Testis (tissue), 2 donors: Measurements from ENCODE around the gene VPS37C.

Experiments used
- POLR2A ChIP-seq: fragments of 450-650 bp; IDR thresholded peaks from one replicate; pipeline ENCODE4 v1.6.1; 2017; ENCODE audit warnings: antibody characterized with exemption, mild to moderate bottlenecking, moderate library complexity
- TF ChIP-seq, protein P1 (sequence below), 3 experiments: fragments of 450-650 bp in 2 of 3; fragments of 200-600 bp in 1 of 3; sonication (generic) in 1 of 3; IDR thresholded peaks; one replicate each; pipeline ENCODE4 v1.5.1; 2016 to 2019; ENCODE audit warnings: antibody characterized with exemption in 3 of 3, mild to moderate bottlenecking in 2 of 3, moderate library complexity in 1 of 3

DNA sequence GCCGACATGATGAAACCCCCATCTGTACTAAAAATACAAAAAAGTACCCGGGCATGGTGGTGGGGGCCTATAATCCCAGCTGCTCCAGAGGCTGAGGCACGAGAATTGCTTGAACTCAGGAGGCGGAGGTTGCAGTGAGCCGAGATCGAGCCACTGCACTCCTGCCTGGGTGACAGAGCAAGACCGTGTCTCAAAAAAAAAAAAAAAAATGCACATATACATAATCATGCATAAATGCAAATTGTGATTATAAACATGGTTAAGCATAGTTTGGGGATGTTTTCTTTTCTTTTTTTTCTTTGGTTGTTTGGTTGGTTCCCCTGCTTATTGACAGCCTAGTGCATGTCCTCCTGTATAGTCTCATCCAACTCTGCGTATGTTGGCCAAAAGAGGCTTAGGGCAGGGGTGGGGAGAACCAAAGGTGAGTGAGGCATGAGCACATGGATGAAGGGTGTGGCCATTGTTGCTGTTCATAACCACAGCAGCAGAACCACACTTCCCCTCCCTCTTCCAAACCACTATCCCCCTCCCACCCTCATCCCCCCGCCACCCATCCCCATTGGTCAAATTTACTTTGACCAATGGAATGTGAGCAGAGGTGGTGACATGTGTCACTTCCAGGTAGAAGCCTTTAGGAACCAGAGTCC lies 6.9 kb upstream of the VPS37C start:
- no peak for TF ChIP-seq POLR2A
- TF ChIP-seq, protein P1, sequence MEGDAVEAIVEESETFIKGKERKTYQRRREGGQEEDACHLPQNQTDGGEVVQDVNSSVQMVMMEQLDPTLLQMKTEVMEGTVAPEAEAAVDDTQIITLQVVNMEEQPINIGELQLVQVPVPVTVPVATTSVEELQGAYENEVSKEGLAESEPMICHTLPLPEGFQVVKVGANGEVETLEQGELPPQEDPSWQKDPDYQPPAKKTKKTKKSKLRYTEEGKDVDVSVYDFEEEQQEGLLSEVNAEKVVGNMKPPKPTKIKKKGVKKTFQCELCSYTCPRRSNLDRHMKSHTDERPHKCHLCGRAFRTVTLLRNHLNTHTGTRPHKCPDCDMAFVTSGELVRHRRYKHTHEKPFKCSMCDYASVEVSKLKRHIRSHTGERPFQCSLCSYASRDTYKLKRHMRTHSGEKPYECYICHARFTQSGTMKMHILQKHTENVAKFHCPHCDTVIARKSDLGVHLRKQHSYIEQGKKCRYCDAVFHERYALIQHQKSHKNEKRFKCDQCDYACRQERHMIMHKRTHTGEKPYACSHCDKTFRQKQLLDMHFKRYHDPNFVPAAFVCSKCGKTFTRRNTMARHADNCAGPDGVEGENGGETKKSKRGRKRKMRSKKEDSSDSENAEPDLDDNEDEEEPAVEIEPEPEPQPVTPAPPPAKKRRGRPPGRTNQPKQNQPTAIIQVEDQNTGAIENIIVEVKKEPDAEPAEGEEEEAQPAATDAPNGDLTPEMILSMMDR (IDR thresholded peaks at IDR 0.05) = no peak
